NCI-H2029 (cell line): ENCODE measurements around the gene RASEF.
"Not testable (repeated sequence)": the region's sequence is repeated elsewhere in the genome, so short reads cannot be mapped to it uniquely, and the experiment has no call there.

Experiments used
- DNase-seq: peaks from one replicate; lab custom pipeline; 2025; lab: John Stamatoyannopoulos, UW

The RASEF gene

DNA sequence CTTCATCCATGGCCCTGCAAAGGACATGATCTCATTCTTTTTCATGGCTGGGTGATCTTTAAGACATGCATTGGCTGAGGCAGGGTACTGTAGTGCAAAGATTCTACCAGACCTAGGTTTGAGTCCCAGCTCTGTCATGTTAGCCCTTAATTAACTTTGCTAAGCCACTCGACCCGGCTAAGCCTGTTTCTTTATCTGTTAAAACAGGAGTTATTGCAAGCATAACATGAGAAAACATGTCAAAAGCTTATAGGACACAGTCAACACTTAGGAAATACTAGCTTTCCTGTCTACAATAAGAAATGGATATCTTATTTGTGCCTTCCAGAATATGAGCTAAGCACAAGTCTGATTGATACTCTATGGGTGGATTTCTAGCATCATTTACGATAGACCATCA lies 92.6 kb downstream of the RASEF start:
- DNase-seq, result no peak

GRCh38 chr9:82969291-82969690 lies 93.7 kb downstream of the RASEF start:
- no peak for DNase-seq

- DNase-seq, result no peak
Observed at GRCh38 chr9:82968816-82969215, 94.1 kb downstream of the RASEF start.

DNA sequence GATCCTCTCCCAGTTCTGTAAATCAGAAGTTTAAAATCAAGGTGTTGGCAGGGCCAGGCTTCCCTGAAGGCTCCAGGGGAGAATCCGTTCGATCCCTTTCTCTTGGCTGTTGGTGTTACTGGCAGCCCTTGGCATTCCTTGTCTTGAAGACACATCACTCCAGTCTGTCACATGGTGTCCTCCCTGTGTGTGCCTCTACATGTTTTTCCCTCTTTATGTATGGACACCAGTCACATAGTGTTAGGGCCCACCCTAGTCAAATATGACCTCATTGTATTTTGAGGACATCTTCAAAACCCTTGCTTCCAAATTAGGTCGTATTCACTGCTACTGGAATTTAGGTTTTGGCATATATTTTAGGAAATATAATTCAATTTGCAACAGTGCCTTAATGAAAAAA lies 94.6 kb downstream of the RASEF start:
- DNase-seq, result no peak

DNA sequence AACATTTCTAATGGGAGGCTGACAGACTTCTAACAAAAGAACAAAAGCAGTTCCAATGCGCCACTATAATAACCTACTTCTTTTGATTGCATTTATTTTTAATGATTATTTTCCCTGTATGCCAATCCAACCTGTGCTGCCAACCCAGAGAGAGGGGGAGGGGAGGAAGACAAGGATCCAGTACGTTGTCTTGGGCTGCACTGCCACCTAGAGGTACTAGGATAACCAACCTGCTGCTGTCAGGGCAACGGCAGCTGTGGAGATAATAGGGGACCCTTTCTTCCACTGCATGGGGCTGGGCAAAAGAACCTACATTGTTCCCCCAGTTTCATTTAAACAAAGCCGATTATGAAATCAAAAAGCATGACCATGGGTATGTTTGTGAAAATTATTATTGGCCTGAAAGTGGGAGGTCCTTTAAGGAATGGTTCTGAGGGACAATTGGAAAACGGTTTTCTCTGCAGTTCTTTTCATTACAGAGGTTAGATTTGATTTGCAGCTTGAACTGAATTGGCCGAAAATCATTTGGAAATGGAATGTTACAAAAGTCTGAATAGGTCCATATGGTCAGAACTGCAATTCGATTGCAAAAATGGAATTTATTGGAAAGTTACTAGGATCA lies 101.3 kb downstream of the RASEF start:
- peak; percentile 88 for DNase-seq

- DNase-seq, result no peak
Observed at GRCh38 chr9:82957529-82958379, 105.2 kb downstream of the RASEF start.

GRCh38 chr9:82949203-82949602 lies 113.7 kb downstream of the RASEF start:
- DNase-seq, result no peak

GRCh38 chr9:82940376-82940775 lies 122.6 kb downstream of the RASEF start:
- no peak for DNase-seq

DNA sequence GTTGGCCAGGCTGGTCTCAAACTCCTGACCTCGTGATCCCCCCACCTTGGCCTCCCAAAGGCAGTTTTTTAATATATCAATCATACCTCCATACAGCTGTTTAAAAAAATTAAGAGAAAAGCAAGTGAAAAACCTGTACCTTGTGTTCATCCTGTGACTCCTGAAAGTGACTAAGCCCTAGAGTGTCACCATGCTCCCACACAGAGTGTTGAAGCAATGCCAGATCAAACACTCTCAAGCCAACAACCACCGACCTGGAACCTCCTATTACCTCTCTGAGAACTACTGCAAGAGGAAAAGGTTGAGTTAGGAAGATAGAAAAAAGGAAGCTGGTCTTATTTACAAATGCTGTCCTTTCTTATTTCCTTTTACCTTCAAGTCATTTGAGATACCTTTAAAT lies 123.5 kb downstream of the RASEF start:
- DNase-seq, result peak; percentile 87

DNA sequence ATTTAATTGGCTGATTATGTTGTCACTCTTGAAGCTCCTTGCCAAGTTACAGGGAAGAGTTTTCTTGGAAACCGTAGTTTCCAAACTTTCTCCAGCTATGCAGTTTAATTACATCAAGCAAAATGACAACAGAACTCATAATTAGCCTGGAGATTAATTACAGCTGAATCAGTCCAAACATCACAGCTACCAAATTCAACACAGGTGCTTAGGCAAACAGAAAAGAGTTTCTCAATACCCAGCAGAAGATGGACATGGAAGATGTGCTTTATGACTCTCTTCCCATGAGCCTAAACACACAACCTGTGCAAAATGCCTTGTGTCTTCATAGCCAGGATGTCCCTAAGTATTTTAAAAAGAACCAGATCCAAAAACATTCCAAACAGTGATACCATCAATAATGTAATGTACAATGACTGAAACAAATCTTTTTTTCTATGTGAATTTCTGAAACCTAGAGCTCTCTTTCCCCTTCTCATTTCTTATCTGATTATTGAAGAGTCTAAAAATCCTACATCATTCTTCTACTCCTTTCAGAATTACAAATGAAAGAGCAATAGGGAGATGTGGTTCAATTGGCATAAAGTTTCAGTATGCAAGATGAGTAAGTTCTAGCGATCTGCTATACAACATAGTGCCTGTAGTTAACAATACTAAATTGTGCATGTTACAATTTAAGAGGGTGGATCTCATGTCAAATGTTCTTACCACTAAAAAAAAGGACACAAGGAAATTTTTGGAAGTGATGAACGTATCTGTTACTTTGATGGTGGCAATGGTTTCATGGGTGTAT lies 124.3 kb downstream of the RASEF start:
- DNase-seq, result no peak

DNA sequence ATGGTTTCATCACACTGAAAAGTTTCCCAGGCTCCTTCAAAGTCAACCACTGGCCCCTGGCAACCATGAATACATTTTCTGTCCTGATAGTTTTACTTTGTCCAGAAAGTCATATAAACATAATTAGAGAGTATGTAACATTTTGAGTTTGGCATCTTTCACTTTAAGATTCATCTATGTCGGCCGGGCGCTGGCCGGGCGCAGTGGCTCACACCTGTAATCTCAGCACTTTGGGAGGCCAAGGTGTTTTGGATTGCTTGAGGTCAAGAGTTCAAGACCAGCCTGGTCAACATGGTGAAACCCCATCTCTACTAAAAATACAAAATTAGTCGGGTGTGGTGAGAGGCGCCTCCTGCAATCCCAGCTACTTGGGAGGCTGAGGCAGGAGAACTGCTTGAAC lies 126.4 kb downstream of the RASEF start:
- not testable (repeated sequence) for DNase-seq

DNA sequence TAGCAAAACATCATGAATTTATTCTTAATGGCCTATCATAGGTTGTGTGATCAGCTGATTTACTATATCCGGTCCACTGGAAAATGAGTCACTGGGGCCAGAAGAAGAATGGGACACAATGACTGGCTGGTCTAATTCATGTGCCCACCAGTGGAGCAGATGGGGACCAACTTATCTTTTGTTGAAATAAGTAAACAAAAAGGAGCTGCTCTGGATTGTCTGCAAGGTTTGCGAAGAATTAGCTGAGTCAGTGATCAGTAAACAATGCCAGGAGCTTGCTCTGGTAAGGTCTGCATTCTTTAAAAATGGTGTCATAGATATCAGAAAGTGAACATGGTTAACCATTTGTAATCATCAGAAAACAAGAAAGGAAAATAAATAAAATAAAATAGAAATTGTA lies 128.0 kb downstream of the RASEF start:
- no peak for DNase-seq

- not testable (repeated sequence) for DNase-seq
Observed at GRCh38 chr9:82934025-82934424, 128.9 kb downstream of the RASEF start.

GRCh38 chr9:82930116-82930515 lies 132.8 kb downstream of the RASEF start:
- DNase-seq, result peak; percentile 22
